ENCODE results near the gene NPLOC4.
A peak's percentile ranks its signal among the peaks of the same experiment; 100 is the strongest.

- TF ChIP-seq, protein P1, sequence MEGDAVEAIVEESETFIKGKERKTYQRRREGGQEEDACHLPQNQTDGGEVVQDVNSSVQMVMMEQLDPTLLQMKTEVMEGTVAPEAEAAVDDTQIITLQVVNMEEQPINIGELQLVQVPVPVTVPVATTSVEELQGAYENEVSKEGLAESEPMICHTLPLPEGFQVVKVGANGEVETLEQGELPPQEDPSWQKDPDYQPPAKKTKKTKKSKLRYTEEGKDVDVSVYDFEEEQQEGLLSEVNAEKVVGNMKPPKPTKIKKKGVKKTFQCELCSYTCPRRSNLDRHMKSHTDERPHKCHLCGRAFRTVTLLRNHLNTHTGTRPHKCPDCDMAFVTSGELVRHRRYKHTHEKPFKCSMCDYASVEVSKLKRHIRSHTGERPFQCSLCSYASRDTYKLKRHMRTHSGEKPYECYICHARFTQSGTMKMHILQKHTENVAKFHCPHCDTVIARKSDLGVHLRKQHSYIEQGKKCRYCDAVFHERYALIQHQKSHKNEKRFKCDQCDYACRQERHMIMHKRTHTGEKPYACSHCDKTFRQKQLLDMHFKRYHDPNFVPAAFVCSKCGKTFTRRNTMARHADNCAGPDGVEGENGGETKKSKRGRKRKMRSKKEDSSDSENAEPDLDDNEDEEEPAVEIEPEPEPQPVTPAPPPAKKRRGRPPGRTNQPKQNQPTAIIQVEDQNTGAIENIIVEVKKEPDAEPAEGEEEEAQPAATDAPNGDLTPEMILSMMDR (IDR thresholded peaks at IDR 0.05) = no peak
- peak in 1 of 2 donors; percentile 53 for TF ChIP-seq POLR2A (IDR thresholded peaks at IDR 0.05)
Observed at GRCh38 chr17:81621494-81622130, 15.3 kb downstream of the NPLOC4 start.
